GM18498 (cell line): Measurements from ENCODE around the gene SCAP.

Source experiments
- ATAC-seq: cut with Tn5 transposase; IDR thresholded peaks from one replicate; pipeline ENCODE4 v1.9.1; 2021; ENCODE audit warnings: mild to moderate bottlenecking, moderate library complexity; ENCODE audit not compliant: unreplicated experiment

The SCAP gene

DNA sequence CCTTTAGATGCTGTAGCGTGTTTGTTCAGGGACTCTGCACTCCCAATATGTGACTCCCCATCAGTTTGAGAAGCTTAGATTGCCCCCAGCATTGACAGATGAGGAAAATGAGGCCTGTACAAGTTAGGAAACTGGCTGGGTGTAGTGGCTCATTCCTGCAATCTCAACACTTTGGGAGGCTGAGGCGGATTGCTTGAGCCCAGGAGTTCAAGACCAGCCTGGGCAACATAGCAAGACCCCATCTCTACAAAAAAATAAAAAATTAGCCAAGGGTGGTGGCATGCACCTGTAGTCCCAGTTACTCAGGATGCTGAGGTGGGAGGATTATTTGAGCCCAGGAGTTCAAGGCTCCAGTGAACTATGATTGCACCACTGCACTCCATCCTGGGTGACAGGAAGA, 108.9 kb downstream of the SCAP start:
- ATAC-seq = no peak

- ATAC-seq = no peak
Measured at GRCh38 chr3:47365213-47366153, 110.3 kb downstream of the SCAP start.
